Endodermal cell (in vitro differentiated cells): Measurements from ENCODE around the gene MUC2. TPM values are rescaled to one million over a fixed set of nuclear protein-coding genes. Genes with fewer than 3 reads are reported as not detected.

ENCODE experiments used
- DNase-seq: peaks from one replicate; pipeline ENCODE4 v3.0.0-alpha.2; 2017
- H3K27ac ChIP-seq: 2 replicates; pipeline ENCODE4 v1.5.1; 2013; ENCODE audit warnings: mild to moderate bottlenecking, low read depth, low read length, moderate library complexity
- H3K27me3 ChIP-seq: 2 replicates; pipeline ENCODE4 v1.6.1; 2013; ENCODE audit warnings: mild to moderate bottlenecking, low read length, moderate library complexity; ENCODE audit not compliant: insufficient read depth, control insufficient read depth, poor library complexity, severe bottlenecking
- H3K36me3 ChIP-seq: 2 replicates; pipeline ENCODE4 v1.7.0; 2013; ENCODE audit warnings: mild to moderate bottlenecking, low read length, moderate library complexity; ENCODE audit not compliant: control insufficient read depth, insufficient read depth
- H3K4me1 ChIP-seq: one replicate; pipeline ENCODE4 v1.7.0; 2013; ENCODE audit warnings: low read length; ENCODE audit not compliant: control insufficient read depth, insufficient read depth
- H3K4me3 ChIP-seq: 2 replicates; pipeline ENCODE4 v1.5.1; 2013; ENCODE audit warnings: mild to moderate bottlenecking, low read length, moderate library complexity
- H3K9ac ChIP-seq: 2 replicates; pipeline ENCODE4 v1.6.1; 2013; ENCODE audit warnings: mild to moderate bottlenecking, low read length, moderate library complexity; ENCODE audit not compliant: poor library complexity, severe bottlenecking; ENCODE audit errors: extremely low read depth
- H3K9me3 ChIP-seq: 2 replicates; pipeline ENCODE4 v1.6.1; 2013; ENCODE audit warnings: mild to moderate bottlenecking, low read length, moderate library complexity; ENCODE audit not compliant: control insufficient read depth
- H3K27ac Mint-ChIP-seq: 2 replicates; pipeline ENCODE4 v1.8.0; 2020; ENCODE audit warnings: mixed read lengths
- H3K27me3 Mint-ChIP-seq: 2 replicates; pipeline ENCODE4 v1.8.0; 2021; ENCODE audit warnings: mild to moderate bottlenecking, mixed read lengths; ENCODE audit not compliant: insufficient read depth
- H3K36me3 Mint-ChIP-seq: 2 replicates; pipeline ENCODE4 v1.8.0; 2020; ENCODE audit warnings: low read depth, mixed read lengths
- H3K4me1 Mint-ChIP-seq: 2 replicates; pipeline ENCODE4 v1.8.0; 2020; ENCODE audit warnings: mixed read lengths
- H3K4me3 Mint-ChIP-seq: 2 replicates; pipeline ENCODE4 v1.8.0; 2020; ENCODE audit warnings: mild to moderate bottlenecking, moderate library complexity, mixed read lengths
- H3K9me3 Mint-ChIP-seq: 2 replicates; pipeline ENCODE4 v1.8.0; 2020; ENCODE audit warnings: mild to moderate bottlenecking, mixed read lengths
- WGBS, 2 experiments: methylation state at CpG; one replicate each; pipeline versions ENCODE4 v1.1.5 to v1.1.7; 2013; ENCODE audit warnings: missing lambda C conversion rate in 2 of 2, mixed read lengths in 1 of 2; ENCODE audit not compliant: insufficient coverage in 1 of 2, insufficient read length in 1 of 2; 5-methylcytosine and 5-hydroxymethylcytosine counted together
- total RNA-seq, 2 donors: library from RNA; stranded (reverse); fragmentation: NEBNext Ultra II Directional in 1 of 2; extraction: Animal tissue kit (Norgen Biotek cat#: 25700) in 1 of 2; gene quantifications; 2 replicates in 1 of 2; 3 replicates in 1 of 2; pipeline ENCODE4 v1.2.1, GENCODE V29; 2021
- TF ChIP-seq, protein P1 (sequence below): fragments of 200-600 bp; sonication (generic); conservative IDR thresholded peaks from 2 replicates; pipeline ENCODE4 v1.5.0; 2021; ENCODE audit warnings: antibody characterized with exemption, mild to moderate bottlenecking

Gene MUC2
- total RNA-seq, 2 donors from 2014 or later: not detected

DNA sequence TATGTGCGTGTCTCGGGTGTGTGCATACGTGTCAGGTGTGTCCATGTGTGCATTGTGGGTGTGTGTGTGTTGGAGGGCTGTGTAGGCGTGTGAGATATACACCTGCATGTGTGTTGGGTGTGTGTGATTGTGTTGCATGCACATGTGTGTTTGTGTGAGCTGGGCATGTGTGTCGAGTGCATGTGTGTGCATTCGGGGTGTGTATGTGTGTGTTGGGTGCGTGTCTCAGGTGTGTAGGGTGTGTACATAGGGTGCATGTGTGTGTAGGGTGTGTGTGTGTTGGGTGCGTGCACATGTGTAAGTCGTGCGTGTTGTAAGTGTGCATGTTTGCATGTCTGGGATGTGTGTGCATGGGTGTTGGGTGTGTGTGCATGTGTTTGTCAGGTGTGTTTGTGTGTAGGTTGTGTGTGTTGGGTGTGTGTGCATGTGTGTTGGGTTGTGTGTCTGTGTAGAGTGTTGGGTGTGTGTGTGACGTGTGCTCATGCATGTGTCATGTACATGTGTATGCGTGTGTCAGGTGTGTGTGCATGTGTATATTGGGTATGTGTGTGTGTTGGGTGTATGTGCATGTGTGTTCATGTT is 42.3 kb upstream of the MUC2 start:
- Histone ChIP-seq H3K9me3 (no peaks in the 10 kb centered on the region), H3K27me3 (no peaks in the 10 kb centered on the region), H3K9ac (no peak overlapping the region), H3K36me3 (no peaks in the 10 kb centered on the region), H3K4me3 (no peak overlapping the region), H3K4me1 (no peaks in the 10 kb centered on the region), H3K27ac (no peak overlapping the region)
- DNase-seq: no peak
- no peaks in the 10 kb centered on the region for H3K27me3 Mint-ChIP-seq
- TF ChIP-seq, protein P1, sequence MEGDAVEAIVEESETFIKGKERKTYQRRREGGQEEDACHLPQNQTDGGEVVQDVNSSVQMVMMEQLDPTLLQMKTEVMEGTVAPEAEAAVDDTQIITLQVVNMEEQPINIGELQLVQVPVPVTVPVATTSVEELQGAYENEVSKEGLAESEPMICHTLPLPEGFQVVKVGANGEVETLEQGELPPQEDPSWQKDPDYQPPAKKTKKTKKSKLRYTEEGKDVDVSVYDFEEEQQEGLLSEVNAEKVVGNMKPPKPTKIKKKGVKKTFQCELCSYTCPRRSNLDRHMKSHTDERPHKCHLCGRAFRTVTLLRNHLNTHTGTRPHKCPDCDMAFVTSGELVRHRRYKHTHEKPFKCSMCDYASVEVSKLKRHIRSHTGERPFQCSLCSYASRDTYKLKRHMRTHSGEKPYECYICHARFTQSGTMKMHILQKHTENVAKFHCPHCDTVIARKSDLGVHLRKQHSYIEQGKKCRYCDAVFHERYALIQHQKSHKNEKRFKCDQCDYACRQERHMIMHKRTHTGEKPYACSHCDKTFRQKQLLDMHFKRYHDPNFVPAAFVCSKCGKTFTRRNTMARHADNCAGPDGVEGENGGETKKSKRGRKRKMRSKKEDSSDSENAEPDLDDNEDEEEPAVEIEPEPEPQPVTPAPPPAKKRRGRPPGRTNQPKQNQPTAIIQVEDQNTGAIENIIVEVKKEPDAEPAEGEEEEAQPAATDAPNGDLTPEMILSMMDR: no peak
- no peak overlapping the region for H3K4me3 Mint-ChIP-seq
- no peak overlapping the region for H3K27ac Mint-ChIP-seq
- no peaks in the 10 kb centered on the region for H3K9me3 Mint-ChIP-seq
- WGBS, 2 experiments: 86 to 91% methylated on average over 3 to 12 of the region's 12 CpGs
- H3K4me1 Mint-ChIP-seq: no peaks in the 10 kb centered on the region
- no peaks in the 10 kb centered on the region for H3K36me3 Mint-ChIP-seq

DNA sequence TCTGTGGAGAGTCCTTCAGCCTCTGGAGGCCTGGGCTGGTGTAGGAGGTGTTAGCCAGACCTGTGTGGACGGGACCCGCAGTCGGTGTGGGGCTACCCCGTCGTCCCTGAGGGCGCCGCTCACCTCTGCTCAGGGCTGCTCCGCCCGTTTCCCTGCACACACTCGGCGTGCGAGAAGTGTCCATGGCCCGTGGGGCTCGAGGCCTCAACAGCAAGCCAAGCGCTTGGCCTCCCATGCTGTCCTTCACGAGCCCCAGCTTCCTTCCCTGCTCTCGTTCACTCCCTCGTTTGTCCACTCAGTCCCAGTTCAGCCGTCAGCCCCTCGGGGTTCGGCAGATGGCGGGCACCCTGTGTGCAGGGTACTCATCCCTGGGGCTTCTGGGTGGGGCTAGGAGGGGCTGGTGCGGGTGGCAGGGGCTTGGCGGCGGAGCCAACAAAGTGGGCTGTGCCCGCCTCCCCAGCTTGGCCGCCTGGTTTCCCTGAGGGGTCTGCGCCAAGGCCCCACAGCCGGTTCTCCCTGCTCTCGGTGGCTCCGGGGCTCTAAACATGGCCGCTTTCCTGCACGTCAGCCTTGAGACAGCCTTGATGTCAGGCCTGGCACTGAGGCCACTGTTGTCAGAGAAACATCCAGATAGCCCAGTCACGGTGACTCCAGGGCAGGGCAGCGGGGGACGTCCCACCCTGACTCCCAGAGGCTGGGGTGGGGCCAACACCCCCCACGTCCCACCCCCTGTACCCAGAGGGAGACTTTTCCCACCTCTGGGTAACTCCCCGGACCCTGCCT is 41.5 kb upstream of the MUC2 start:
- H3K4me1 ChIP-seq: no peaks in the 10 kb centered on the region
- no peaks in the 10 kb centered on the region for H3K4me1 Mint-ChIP-seq
- no peaks in the 10 kb centered on the region for H3K27me3 ChIP-seq
- WGBS, 2 experiments: 91 to 93% methylated on average over 25 to 38 of the region's 38 CpGs
- no peak overlapping the region for H3K9ac ChIP-seq
- TF ChIP-seq, protein P1: no peak
- H3K36me3 ChIP-seq: no peaks in the 10 kb centered on the region
- H3K27me3 Mint-ChIP-seq: no peaks in the 10 kb centered on the region
- no peaks in the 10 kb centered on the region for H3K9me3 ChIP-seq
- H3K36me3 Mint-ChIP-seq: no peaks in the 10 kb centered on the region
- DNase-seq: no peak
- H3K27ac Mint-ChIP-seq: no peak overlapping the region
- H3K4me3 ChIP-seq: no peak overlapping the region
- H3K27ac ChIP-seq: no peak overlapping the region
- no peaks in the 10 kb centered on the region for H3K9me3 Mint-ChIP-seq
- no peak overlapping the region for H3K4me3 Mint-ChIP-seq

DNA sequence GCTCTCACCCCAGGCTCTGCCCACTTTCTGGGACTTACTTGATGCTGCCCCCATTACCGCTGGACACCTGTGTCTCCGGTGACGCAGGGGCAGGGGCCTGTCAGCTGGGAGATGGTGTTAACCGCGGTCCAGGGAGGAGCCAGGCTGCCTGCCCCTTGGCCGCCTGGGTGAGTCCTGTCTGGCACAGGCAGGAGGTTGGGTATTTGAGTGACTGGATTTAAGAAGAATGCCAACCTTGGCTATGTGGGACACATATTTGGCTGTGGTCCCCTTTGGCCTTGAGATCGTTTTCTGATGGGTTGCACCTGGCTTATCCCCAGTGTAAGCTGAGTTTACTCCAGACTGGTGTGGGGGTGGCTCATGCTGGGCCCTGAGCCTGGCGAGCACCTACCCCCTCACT is 40.7 kb upstream of the MUC2 start:
- Mint-ChIP-seq H3K9me3 (no peaks in the 10 kb centered on the region), H3K4me3 (no peak overlapping the region), H3K36me3 (no peaks in the 10 kb centered on the region), H3K27ac (no peak overlapping the region), H3K27me3 (no peaks in the 10 kb centered on the region), H3K4me1 (no peaks in the 10 kb centered on the region)
- Histone ChIP-seq H3K9me3 (no peaks in the 10 kb centered on the region), H3K27me3 (no peaks in the 10 kb centered on the region), H3K27ac (no peak overlapping the region), H3K4me1 (no peaks in the 10 kb centered on the region), H3K4me3 (no peak overlapping the region), H3K9ac (no peak overlapping the region), H3K36me3 (no peaks in the 10 kb centered on the region)
- TF ChIP-seq, protein P1: no peak
- DNase-seq: no peak
- 92 to 97% methylated on average over 4 to 8 of the region's 8 CpGs for WGBS, 2 experiments
